ENCODE data around the gene ICAM1. TPM values are rescaled to one million over a fixed set of nuclear protein-coding genes. Genes with fewer than 3 reads are reported as not detected.

The ICAM1 gene
- total and polyA plus RNA-seq, 2 of the 8 experiments (the other 6 are each of a cell fraction or from before 2014, with no cell fraction given): 4.0 to 9.4 TPM

DNA sequence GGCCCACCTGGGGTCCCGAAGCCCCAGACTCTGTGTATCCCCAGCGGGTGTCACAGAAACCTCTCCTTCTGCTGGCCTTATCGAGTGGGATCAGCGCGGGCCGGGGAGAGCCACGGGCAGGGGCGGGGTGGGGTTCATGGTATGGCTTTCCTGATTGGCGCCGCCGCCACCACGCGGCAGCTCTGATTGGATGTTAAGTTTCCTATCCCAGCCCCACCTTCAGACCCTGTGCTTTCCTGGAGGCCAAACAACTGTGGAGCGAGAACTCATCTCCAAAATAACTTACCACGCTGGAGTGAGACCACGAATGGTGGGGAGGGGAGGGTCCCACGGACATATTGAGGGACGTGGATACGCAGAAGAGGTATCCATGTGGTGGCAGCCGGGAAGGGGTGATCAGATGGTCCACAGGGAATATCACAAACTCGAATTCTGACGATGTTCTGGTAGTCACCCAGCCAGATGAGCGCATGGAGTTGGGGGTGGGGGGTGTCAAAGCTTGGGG is 17.8 kb downstream of the ICAM1 start:
- Histone ChIP-seq H3K27ac (ENCODE audit: low read depth, low read length) (no peak overlapping the region), H3K4me3 (ENCODE audit: extremely low read depth in 1 of 4, insufficient read depth in 2 of 4, low read depth in 3 of 4, low read length in 4 of 4) (peak overlapping the region; percentile 38 to 67 (median 60); a peak in 7 of 8 replicates), H2BK120ac (replicated peaks; ENCODE audit: low read depth, low read length) (no peak overlapping the region), H2BK5ac (ENCODE audit: low read depth, low read length) (no peak overlapping the region), H2AFZ (ENCODE audit: low read length) (peak overlapping the region; percentile 54; the same call in 1 of the 2 replicates), H3K23ac (ENCODE audit: insufficient read length) (no peak overlapping the region), H2BK12ac (ENCODE audit: low read depth, low read length) (no peak overlapping the region), H4K20me1 (replicated peaks in 1 of 2; ENCODE audit: control insufficient read depth in 1 of 2, insufficient read depth in 2 of 2, low read length in 2 of 2) (peaks cover 0 to 16% of the 10 kb centered on the region in 2 experiments), H3K18ac (ENCODE audit: extremely low read depth, low read length) (no peak overlapping the region), H3K14ac (ENCODE audit: insufficient read length) (no peak overlapping the region), H2AK5ac (ENCODE audit: low read depth, low read length) (no peak overlapping the region), H4K5ac (ENCODE audit: insufficient read length, low read depth, low read length) (no peak overlapping the region), H4K91ac (replicated peaks; ENCODE audit: insufficient read length, low read length) (no peak overlapping the region), H2BK20ac (ENCODE audit: low read length) (no peak overlapping the region), H3K79me2 (ENCODE audit: control insufficient read depth in 1 of 2, insufficient read depth in 2 of 2, low read length in 2 of 2) (no peaks in the 10 kb centered on the region), H3K79me1 (ENCODE audit: low read depth, low read length) (no peaks in the 10 kb centered on the region), H3K4me2 (ENCODE audit: insufficient read depth in 1 of 2, low read depth in 2 of 2, low read length in 2 of 2) (peak overlapping the region; percentile 81 to 100), H3K56ac (replicated peaks; ENCODE audit: insufficient read length, low read depth, low read length) (no peak overlapping the region), H3K4ac (replicated peaks; ENCODE audit: insufficient read length, low read depth, low read length) (no peak overlapping the region), H3K9ac (replicated peaks in 1 of 4; ENCODE audit: extremely low read depth in 1 of 4, low read depth in 3 of 4, low read length in 3 of 4) (no peak overlapping the region), H3K36me3 (ENCODE audit: control insufficient read depth in 2 of 4, insufficient read depth in 4 of 4, low read length in 3 of 4) (no peaks in the 10 kb centered on the region), H3K27me3 (replicated peaks in 1 of 4; ENCODE audit: control insufficient read depth in 3 of 4, extremely low read depth in 1 of 4, insufficient read depth in 3 of 4, low read length in 3 of 4) (peaks cover 46 to 68% (median 58%) of the 10 kb centered on the region in 4 experiments), H4K8ac (ENCODE audit: extremely low read depth, insufficient read depth, low read length) (peak overlapping the region; percentile 72), H3K4me1 (replicated peaks in 1 of 4; ENCODE audit: control insufficient read depth in 3 of 4, insufficient read depth in 4 of 4, low read length in 3 of 4) (peaks cover 0 to 43% (median 23%) of the 10 kb centered on the region in 4 experiments; a peak in 6 of 7 replicates), H3K9me3 (ENCODE audit: insufficient read depth in 2 of 2, low read depth in 1 of 2, low read length in 1 of 2) (no peaks in the 10 kb centered on the region), H2BK15ac (ENCODE audit: low read length) (peak overlapping the region; percentile 97; the same call in 1 of the 2 replicates), H3K23me2 (ENCODE audit: low read depth, low read length) (peaks cover 31% of the 10 kb centered on the region; the same call in 1 of the 2 replicates)
- DNase-seq (ENCODE audit: low read depth in 1 of 2, low spot score in 2 of 2) (peak in 1 of 2 experiments; percentile 79), FAIRE-seq (peak; percentile 28)
- POLR2A ChIA-PET (ENCODE audit: partially characterized antibody): interaction anchor here (0.9 to 3.4 kb wide), 12 partner anchors 11 to 114 kb away, joined by 3 to 15 read pairs (median 4); partner anchors contain the start of genes FDX2, ICAM1, RAVER1 and TYK2
- no peak for TF ChIP-seq YY1 (IDR thresholded peaks at IDR 0.05; ENCODE audit: low read depth, low read length)
- TF ChIP-seq, protein P1, sequence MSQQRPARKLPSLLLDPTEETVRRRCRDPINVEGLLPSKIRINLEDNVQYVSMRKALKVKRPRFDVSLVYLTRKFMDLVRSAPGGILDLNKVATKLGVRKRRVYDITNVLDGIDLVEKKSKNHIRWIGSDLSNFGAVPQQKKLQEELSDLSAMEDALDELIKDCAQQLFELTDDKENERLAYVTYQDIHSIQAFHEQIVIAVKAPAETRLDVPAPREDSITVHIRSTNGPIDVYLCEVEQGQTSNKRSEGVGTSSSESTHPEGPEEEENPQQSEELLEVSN (IDR thresholded peaks at IDR 0.05): peak; percentile 28; the same call in 1 of the 2 replicates
- no peak for TF ChIP-seq KDM5A (IDR thresholded peaks at IDR 0.05; ENCODE audit: low read length)
- TF ChIP-seq, protein P2, sequence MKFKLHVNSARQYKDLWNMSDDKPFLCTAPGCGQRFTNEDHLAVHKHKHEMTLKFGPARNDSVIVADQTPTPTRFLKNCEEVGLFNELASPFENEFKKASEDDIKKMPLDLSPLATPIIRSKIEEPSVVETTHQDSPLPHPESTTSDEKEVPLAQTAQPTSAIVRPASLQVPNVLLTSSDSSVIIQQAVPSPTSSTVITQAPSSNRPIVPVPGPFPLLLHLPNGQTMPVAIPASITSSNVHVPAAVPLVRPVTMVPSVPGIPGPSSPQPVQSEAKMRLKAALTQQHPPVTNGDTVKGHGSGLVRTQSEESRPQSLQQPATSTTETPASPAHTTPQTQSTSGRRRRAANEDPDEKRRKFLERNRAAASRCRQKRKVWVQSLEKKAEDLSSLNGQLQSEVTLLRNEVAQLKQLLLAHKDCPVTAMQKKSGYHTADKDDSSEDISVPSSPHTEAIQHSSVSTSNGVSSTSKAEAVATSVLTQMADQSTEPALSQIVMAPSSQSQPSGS (IDR thresholded peaks at IDR 0.05; ENCODE audit: low read length): no peak
- TF ChIP-seq POLR2AphosphoS5 (IDR thresholded peaks at IDR 0.05; ENCODE audit: low read depth, low read length): no peak
- CTCF ChIA-PET (ENCODE audit: partially characterized antibody): interaction anchor here (0.9 to 11.6 kb wide), 18 partner anchors 9 to 203 kb away, joined by 3 to 94 read pairs (median 6); partner anchors contain the start of genes CDC37, ICAM1, RAVER1 and TYK2
- 6% methylated on average over 21 of the region's 23 CpGs; no CpG with 5 or more reads in 1 of the 2 experiments for WGBS, 2 experiments (ENCODE audit: extremely low coverage in 1 of 2, insufficient coverage in 1 of 2, insufficient read length in 1 of 2, insufficient replicate concordance in 2 of 2, low coverage in 1 of 2, low lambda C conversion rate in 2 of 2, missing lambda C conversion rate in 1 of 2)

Data from H1 (cell line).